ENCODE results near the gene CCDC171.

DNA sequence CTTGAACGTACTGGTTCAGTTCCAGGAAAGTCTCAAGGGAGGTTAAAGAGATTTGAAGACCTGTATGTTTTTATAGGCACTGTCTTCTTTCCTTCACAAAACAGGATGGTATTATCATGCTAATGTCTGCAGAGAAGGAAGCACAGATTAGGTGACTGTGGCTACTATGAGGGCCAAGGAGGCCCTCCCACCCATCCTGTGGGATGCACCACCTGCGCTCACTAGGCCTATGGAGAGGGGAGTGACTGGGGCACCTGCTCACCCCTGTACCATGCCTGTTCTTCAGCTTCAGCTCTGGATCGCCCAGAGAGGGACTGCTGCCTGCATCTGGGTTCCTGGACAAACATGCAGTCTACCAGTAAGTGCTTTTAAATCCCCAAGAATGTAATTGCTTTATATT lies 469.4 kb downstream of the CCDC171 start:
- TF ChIP-seq, protein P1, sequence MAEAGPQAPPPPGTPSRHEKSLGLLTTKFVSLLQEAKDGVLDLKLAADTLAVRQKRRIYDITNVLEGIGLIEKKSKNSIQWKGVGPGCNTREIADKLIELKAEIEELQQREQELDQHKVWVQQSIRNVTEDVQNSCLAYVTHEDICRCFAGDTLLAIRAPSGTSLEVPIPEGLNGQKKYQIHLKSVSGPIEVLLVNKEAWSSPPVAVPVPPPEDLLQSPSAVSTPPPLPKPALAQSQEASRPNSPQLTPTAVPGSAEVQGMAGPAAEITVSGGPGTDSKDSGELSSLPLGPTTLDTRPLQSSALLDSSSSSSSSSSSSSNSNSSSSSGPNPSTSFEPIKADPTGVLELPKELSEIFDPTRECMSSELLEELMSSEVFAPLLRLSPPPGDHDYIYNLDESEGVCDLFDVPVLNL (CRISPR knock-in tag; IDR thresholded peaks at IDR 0.05; ENCODE audit: borderline replicate concordance, low read depth), result no peak
- no peak for TF ChIP-seq SMAD3 (CRISPR knock-in tag; IDR thresholded peaks at IDR 0.05; ENCODE audit: borderline replicate concordance)
- TF ChIP-seq, protein P2, sequence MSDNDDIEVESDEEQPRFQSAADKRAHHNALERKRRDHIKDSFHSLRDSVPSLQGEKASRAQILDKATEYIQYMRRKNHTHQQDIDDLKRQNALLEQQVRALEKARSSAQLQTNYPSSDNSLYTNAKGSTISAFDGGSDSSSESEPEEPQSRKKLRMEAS (CRISPR knock-in tag; IDR thresholded peaks at IDR 0.05), result no peak
- TF ChIP-seq, protein P3, sequence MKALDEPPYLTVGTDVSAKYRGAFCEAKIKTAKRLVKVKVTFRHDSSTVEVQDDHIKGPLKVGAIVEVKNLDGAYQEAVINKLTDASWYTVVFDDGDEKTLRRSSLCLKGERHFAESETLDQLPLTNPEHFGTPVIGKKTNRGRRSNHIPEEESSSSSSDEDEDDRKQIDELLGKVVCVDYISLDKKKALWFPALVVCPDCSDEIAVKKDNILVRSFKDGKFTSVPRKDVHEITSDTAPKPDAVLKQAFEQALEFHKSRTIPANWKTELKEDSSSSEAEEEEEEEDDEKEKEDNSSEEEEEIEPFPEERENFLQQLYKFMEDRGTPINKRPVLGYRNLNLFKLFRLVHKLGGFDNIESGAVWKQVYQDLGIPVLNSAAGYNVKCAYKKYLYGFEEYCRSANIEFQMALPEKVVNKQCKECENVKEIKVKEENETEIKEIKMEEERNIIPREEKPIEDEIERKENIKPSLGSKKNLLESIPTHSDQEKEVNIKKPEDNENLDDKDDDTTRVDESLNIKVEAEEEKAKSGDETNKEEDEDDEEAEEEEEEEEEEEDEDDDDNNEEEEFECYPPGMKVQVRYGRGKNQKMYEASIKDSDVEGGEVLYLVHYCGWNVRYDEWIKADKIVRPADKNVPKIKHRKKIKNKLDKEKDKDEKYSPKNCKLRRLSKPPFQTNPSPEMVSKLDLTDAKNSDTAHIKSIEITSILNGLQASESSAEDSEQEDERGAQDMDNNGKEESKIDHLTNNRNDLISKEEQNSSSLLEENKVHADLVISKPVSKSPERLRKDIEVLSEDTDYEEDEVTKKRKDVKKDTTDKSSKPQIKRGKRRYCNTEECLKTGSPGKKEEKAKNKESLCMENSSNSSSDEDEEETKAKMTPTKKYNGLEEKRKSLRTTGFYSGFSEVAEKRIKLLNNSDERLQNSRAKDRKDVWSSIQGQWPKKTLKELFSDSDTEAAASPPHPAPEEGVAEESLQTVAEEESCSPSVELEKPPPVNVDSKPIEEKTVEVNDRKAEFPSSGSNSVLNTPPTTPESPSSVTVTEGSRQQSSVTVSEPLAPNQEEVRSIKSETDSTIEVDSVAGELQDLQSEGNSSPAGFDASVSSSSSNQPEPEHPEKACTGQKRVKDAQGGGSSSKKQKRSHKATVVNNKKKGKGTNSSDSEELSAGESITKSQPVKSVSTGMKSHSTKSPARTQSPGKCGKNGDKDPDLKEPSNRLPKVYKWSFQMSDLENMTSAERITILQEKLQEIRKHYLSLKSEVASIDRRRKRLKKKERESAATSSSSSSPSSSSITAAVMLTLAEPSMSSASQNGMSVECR (CRISPR knock-in tag; IDR thresholded peaks at IDR 0.05; ENCODE audit: borderline replicate concordance), result no peak
- no peak for TF ChIP-seq ZNF232 (CRISPR knock-in tag; IDR thresholded peaks at IDR 0.05)
- no peak for TF ChIP-seq FOXJ3 (CRISPR knock-in tag; IDR thresholded peaks at IDR 0.05; ENCODE audit: borderline replicate concordance)
- TF ChIP-seq, protein P4, sequence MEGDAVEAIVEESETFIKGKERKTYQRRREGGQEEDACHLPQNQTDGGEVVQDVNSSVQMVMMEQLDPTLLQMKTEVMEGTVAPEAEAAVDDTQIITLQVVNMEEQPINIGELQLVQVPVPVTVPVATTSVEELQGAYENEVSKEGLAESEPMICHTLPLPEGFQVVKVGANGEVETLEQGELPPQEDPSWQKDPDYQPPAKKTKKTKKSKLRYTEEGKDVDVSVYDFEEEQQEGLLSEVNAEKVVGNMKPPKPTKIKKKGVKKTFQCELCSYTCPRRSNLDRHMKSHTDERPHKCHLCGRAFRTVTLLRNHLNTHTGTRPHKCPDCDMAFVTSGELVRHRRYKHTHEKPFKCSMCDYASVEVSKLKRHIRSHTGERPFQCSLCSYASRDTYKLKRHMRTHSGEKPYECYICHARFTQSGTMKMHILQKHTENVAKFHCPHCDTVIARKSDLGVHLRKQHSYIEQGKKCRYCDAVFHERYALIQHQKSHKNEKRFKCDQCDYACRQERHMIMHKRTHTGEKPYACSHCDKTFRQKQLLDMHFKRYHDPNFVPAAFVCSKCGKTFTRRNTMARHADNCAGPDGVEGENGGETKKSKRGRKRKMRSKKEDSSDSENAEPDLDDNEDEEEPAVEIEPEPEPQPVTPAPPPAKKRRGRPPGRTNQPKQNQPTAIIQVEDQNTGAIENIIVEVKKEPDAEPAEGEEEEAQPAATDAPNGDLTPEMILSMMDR (IDR thresholded peaks at IDR 0.05), result no peak
- TF ChIP-seq CREB1 (CRISPR knock-in tag; IDR thresholded peaks at IDR 0.05), result no peak
- TF ChIP-seq ZNF263 (CRISPR knock-in tag; IDR thresholded peaks at IDR 0.05; ENCODE audit: low read depth), result no peak
- TF ChIP-seq IRF2 (CRISPR knock-in tag; IDR thresholded peaks at IDR 0.05; ENCODE audit: borderline replicate concordance, low read depth), result no peak
- TF ChIP-seq GABPB1 (CRISPR knock-in tag; IDR thresholded peaks at IDR 0.05), result no peak
